SK-N-MC (cell line): ENCODE measurements around the gene ADD1.

ENCODE experiments used
- EZH2 ChIP-seq: fragments of 200-600 bp; sonication (generic); IDR thresholded peaks from one replicate; pipeline ENCODE4 v1.6.1; 2017; ENCODE audit warnings: antibody characterized with exemption
- FOXP2 ChIP-seq: optimal IDR thresholded peaks from 2 replicates; pipeline ENCODE3; 2011; ENCODE audit warnings: mild to moderate bottlenecking, moderate library complexity; ENCODE audit not compliant: insufficient read depth; ENCODE audit errors: extremely low read length, control extremely low read depth
- POLR2AphosphoS5 ChIP-seq: IDR thresholded peaks from 2 replicates; pipeline ENCODE4 v1.6.1; 2012; ENCODE audit warnings: mild to moderate bottlenecking, low read depth, low read length, borderline replicate concordance

DNA sequence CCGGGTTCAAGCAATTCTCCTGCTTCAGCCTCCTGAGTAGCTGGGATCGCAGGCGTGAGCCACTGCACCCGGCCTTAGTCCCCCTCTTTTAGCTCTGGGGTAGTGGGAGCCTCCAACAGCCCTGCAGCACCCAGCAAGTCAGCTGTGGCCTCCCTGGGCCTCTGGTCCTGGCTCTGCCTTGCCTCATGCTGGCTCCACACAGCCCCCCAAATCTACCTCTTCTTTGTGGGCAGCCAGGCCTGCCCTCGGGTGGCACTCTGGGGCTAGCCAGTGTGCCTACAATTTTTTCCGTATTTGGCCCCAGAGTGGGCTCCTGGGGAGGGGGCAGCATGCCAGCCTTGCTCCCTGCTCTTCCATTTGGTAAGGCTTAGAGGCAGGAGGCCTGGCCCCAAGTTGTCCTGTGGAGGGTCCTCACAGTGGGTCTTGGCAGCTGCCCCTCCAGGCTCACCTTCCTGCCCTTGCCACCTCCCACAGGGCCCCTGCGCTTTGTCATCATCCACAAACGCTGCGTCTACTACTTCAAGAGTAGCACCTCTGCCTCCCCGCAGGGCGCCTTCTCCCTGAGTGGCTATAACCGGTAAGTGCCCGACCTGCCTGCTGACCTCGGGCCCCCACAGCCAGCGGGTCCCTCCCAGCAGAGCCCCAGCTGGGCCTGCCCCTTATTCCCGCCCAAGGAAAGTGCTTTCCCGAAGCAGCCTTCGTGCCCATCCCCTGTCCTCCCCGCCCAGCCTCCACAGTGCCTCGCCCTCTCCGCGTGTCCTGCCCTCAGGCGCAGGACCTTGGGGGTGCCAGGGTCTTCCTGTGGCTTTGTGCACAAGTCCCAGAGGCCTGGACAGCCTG is 21.0 kb upstream of the ADD1 start:
- TF ChIP-seq POLR2AphosphoS5 (no peak), EZH2 (no peak), FOXP2 (no peak)
